ENCODE measurements around the gene ITGB1BP2. TPM values are rescaled to one million over a fixed set of nuclear protein-coding genes. Genes with fewer than 3 reads are reported as not detected.

The ITGB1BP2 gene
- total RNA-seq, 4 donors from 2014 or later, result 2.4 to 17.1 (median 5.4) TPM

- Histone ChIP-seq H3K4me3 (peak overlapping the region in 1 of 4 donors; percentile 71), H3K27me3 (no peaks in the 10 kb centered on the region), H3K9me3 (no peaks in the 10 kb centered on the region), H3K36me3 (peaks cover 0 to 6% of the 10 kb centered on the region in 2 donors), H3K4me1 (peaks cover 21 to 23% of the 10 kb centered on the region in 2 donors), H3K27ac (peak overlapping the region in 2 of 4 donors; percentile 21 to 88)
- DNase-seq (no peak), ATAC-seq (no peak)
- TF ChIP-seq CTCF (IDR thresholded peaks at IDR 0.05 in 4 of 5, conservative IDR thresholded peaks at IDR 0.05 in 1 of 5) (no peak), POLR2A (IDR thresholded peaks at IDR 0.05) (no peak)
- in situ Hi-C loops (cut with MboI; ENCODE audit: low sequenced_read_pairs in 4 of 4) (no loop called here), intact Hi-C loops (cut with DNase I; ENCODE audit: low total_unique reads) (loop anchor here (10.0 kb wide), 1 partner anchor 79 kb away; the partner anchor contains the start of gene TAF1)
Observed at GRCh38 chrX:71285929-71286328, 15.6 kb upstream of the ITGB1BP2 start.

- TF ChIP-seq POLR2A (IDR thresholded peaks at IDR 0.05) (no peak), CTCF (IDR thresholded peaks at IDR 0.05 in 4 of 5, conservative IDR thresholded peaks at IDR 0.05 in 1 of 5) (no peak)
- in situ Hi-C loops (cut with MboI; ENCODE audit: low sequenced_read_pairs in 4 of 4) (no loop called here), intact Hi-C loops (cut with DNase I; ENCODE audit: low total_unique reads) (no loop called here)
- Histone ChIP-seq H3K36me3 (peaks cover 0 to 55% of the 10 kb centered on the region in 2 donors), H3K9me3 (no peaks in the 10 kb centered on the region), H3K4me1 (peaks cover 1 to 3% of the 10 kb centered on the region in 2 donors), H3K27me3 (no peaks in the 10 kb centered on the region), H3K27ac (no peak overlapping the region), H3K4me3 (no peak overlapping the region)
- no peak for DNase-seq
- ATAC-seq, result no peak
Observed at GRCh38 chrX:71291381-71291780, 10.2 kb upstream of the ITGB1BP2 start.

GRCh38 chrX:71292669-71293365 lies 8.7 kb upstream of the ITGB1BP2 start:
- TF ChIP-seq POLR2A (IDR thresholded peaks at IDR 0.05) (no peak), CTCF (IDR thresholded peaks at IDR 0.05 in 4 of 5, conservative IDR thresholded peaks at IDR 0.05 in 1 of 5) (no peak)
- in situ Hi-C loops (cut with MboI; ENCODE audit: low sequenced_read_pairs in 4 of 4) (no loop called here), intact Hi-C loops (cut with DNase I; ENCODE audit: low total_unique reads) (no loop called here)
- no peak overlapping the region for H3K4me3 ChIP-seq
- no peaks in the 10 kb centered on the region for H3K27me3 ChIP-seq
- H3K27ac ChIP-seq, result no peak overlapping the region
- H3K4me1 ChIP-seq, result no peaks in the 10 kb centered on the region
- H3K36me3 ChIP-seq, result peaks cover 0 to 69% of the 10 kb centered on the region in 2 donors
- DNase-seq (no peak), ATAC-seq (no peak)
- H3K9me3 ChIP-seq, result no peaks in the 10 kb centered on the region

GRCh38 chrX:71296806-71297205 lies 4.7 kb upstream of the ITGB1BP2 start:
- Histone ChIP-seq H3K4me3 (no peak overlapping the region), H3K27ac (no peak overlapping the region), H3K36me3 (peaks cover 0 to 77% of the 10 kb centered on the region in 2 donors), H3K4me1 (peaks cover 0 to 3% of the 10 kb centered on the region in 2 donors), H3K27me3 (no peaks in the 10 kb centered on the region), H3K9me3 (no peaks in the 10 kb centered on the region)
- no peak for TF ChIP-seq POLR2A (IDR thresholded peaks at IDR 0.05)
- TF ChIP-seq CTCF (IDR thresholded peaks at IDR 0.05 in 4 of 5, conservative IDR thresholded peaks at IDR 0.05 in 1 of 5), result no peak
- in situ Hi-C loops (cut with MboI; ENCODE audit: low sequenced_read_pairs in 4 of 4), result no loop called here
- ATAC-seq, result no peak
- no peak for DNase-seq
- intact Hi-C loops (cut with DNase I; ENCODE audit: low total_unique reads), result no loop called here
